ENCODE data around the gene PDE3A. TPM values are rescaled to one million over a fixed set of nuclear protein-coding genes. Genes with fewer than 3 reads are reported as not detected.
A peak's percentile ranks its signal among the peaks of the same experiment; 100 is the strongest.

PDE3A gene
- total RNA-seq, 6 experiments from 2014 or later: 0.79 to 2.4 (median 1.3) TPM

DNA sequence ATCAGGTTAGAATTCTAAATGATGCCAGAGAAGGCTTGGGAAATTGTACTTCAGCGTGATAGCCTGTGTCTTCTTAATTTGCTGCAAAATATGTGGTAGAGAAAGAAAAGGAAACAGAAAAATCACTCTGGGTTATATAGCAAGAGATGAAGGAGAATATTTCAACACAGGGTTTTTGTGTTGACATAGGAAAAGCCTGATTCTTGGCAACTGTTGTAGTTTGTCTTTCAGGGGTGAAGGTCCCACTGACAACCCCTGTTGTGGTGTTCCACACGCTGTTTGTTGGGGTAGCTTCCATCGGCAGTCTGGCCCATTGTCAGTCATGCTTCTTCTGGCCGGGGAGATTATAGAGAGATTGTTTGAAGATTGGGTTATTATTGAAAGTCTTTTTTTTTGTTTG is 313.0 kb downstream of the PDE3A start:
- Histone ChIP-seq H3K27ac (no peak overlapping the region), H3K27me3 (no peaks in the 10 kb centered on the region), H3K9me3 (no peaks in the 10 kb centered on the region), H3K4me3 (no peak overlapping the region), H3K36me3 (no peaks in the 10 kb centered on the region), H3K4me1 (peaks cover 0 to 13% (median 3%) of the 10 kb centered on the region in 4 donors)
- intact Hi-C loops (cut with DNase I): no loop called here
- WGBS (ENCODE audit: insufficient coverage, low coverage, low lambda C conversion rate, missing lambda C conversion rate): 41% methylated on average over 4 of the region's 4 CpGs
- no peak for TF ChIP-seq POLR2A (IDR thresholded peaks at IDR 0.05)
- TF ChIP-seq, protein P1, sequence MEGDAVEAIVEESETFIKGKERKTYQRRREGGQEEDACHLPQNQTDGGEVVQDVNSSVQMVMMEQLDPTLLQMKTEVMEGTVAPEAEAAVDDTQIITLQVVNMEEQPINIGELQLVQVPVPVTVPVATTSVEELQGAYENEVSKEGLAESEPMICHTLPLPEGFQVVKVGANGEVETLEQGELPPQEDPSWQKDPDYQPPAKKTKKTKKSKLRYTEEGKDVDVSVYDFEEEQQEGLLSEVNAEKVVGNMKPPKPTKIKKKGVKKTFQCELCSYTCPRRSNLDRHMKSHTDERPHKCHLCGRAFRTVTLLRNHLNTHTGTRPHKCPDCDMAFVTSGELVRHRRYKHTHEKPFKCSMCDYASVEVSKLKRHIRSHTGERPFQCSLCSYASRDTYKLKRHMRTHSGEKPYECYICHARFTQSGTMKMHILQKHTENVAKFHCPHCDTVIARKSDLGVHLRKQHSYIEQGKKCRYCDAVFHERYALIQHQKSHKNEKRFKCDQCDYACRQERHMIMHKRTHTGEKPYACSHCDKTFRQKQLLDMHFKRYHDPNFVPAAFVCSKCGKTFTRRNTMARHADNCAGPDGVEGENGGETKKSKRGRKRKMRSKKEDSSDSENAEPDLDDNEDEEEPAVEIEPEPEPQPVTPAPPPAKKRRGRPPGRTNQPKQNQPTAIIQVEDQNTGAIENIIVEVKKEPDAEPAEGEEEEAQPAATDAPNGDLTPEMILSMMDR (IDR thresholded peaks at IDR 0.05): no peak
- DNase-seq: no peak
- ATAC-seq: peak in 3 of 4 donors; percentile 44 to 72 (median 66)

DNA sequence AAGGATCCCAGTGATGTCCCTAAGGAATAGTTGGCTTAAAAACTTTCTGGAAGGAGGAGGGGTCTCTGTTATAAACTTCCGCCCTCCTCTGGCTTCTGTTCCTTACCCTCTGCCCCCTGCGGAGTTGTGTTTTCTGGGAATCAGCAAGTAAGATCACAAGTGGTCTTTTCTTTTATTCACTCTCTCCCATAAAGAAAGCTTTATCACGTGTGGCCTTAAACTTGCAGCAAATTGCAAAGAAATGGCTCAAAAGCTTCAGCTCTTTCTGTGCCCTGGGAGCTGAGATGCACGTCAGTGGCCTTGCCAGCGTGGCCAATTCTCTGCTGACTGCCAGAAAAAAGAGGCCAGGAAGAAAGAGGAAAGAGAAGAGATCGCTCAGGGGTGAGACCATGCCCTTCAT is 326.9 kb downstream of the PDE3A start, which contains the start of gene SLCO1C1:
Gene SLCO1C1 (plus strand): TSS at position 101 of the 400 bp plus-strand sequence. CDS start 4,245 bp downstream, outside the sequence.
- Histone ChIP-seq H3K27ac (no peak within 1 kb of the TSS), H3K9me3 (no peaks in the 10 kb centered on the region), H3K4me1 (peaks cover 0 to 14% (median 0%) of the 10 kb centered on the region in 4 donors), H3K36me3 (no peaks in the 10 kb centered on the region), H3K4me3 (no peak within 1 kb of the TSS), H3K27me3 (no peaks in the 10 kb centered on the region)
- no peak for TF ChIP-seq POLR2A (IDR thresholded peaks at IDR 0.05)
- TF ChIP-seq, protein P1 (IDR thresholded peaks at IDR 0.05): no peak
- ATAC-seq (no peak), DNase-seq (no peak)
- intact Hi-C loops (cut with DNase I): no loop called here
- WGBS (ENCODE audit: insufficient coverage, low coverage, low lambda C conversion rate, missing lambda C conversion rate): 56% methylated on average over 6 of the region's 6 CpGs

DNA sequence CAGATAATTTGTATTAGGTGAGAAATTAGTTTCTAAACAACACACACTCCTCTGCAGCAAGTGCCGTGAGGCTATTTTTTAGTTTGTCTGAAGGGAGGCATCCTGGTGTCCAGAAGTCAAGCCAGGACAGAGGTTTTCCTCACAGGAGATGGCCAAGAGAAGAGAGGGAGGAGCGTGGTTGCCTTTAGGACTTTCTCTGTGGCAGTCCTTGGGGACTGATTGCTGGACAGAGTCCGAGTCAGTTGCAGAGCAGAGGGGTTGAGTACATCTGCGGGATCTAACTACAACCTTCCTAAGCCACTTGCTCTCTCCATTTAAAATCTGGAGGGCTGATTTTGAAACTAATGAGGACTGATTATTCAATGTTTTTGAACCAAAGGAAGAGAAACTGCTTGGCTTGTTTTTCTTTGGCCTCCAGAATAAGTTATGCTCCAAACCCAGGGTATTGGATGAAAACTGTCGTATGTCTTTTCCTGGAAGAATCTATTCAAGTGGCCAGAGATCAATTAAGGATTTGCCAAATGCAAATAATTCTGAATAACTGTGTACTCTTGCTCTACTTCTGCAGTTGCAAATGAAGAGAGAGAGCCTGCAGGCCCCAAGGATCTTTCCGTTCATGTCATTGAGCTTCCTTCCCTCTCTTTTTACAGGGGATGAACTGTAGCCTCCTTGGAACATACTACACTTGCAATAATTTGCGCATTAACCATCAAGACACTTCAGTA is 328.0 kb downstream of the PDE3A start:
- H3K36me3 ChIP-seq: no peaks in the 10 kb centered on the region
- ATAC-seq (no peak), DNase-seq (no peak)
- intact Hi-C loops (cut with DNase I): no loop called here
- no peak overlapping the region for H3K4me3 ChIP-seq
- H3K27me3 ChIP-seq: no peaks in the 10 kb centered on the region
- no peaks in the 10 kb centered on the region for H3K9me3 ChIP-seq
- TF ChIP-seq, protein P1 (IDR thresholded peaks at IDR 0.05): no peak
- TF ChIP-seq POLR2A (IDR thresholded peaks at IDR 0.05): no peak
- no peak overlapping the region for H3K27ac ChIP-seq
- H3K4me1 ChIP-seq: peaks cover 0 to 14% (median 0%) of the 10 kb centered on the region in 4 donors
- WGBS (ENCODE audit: insufficient coverage, low coverage, low lambda C conversion rate, missing lambda C conversion rate): 78% methylated on average over 7 of the region's 7 CpGs

DNA sequence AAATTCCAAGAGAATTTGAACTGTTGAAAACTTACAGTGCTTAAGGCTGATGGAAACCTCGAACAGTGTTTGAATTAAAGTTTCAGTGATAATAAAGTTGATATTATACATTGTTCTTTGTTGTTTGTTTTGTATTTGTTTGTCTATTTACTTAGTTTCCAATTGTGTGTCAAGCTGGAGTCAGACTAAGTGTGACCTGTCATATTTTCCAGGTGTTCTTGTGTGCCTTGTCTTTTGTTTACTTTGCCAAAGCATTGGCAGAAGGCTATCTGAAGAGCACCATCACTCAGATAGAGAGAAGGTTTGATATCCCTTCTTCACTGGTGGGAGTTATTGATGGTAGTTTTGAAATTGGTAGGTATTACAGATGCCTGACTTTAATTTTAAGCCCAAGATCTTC is 332.8 kb downstream of the PDE3A start:
- TF ChIP-seq POLR2A (IDR thresholded peaks at IDR 0.05): no peak
- TF ChIP-seq, protein P1 (IDR thresholded peaks at IDR 0.05): no peak
- Histone ChIP-seq H3K4me3 (no peak overlapping the region), H3K4me1 (peaks cover 0 to 25% (median 0%) of the 10 kb centered on the region in 4 donors), H3K27ac (no peak overlapping the region), H3K27me3 (no peaks in the 10 kb centered on the region), H3K36me3 (no peaks in the 10 kb centered on the region), H3K9me3 (no peaks in the 10 kb centered on the region)
- peak in 3 of 4 donors; percentile 21 to 83 (median 50) for ATAC-seq
- WGBS (ENCODE audit: insufficient coverage, low coverage, low lambda C conversion rate, missing lambda C conversion rate): 21% methylated on average over 1 of the region's 1 CpG
- no peak for DNase-seq
- intact Hi-C loops (cut with DNase I): no loop called here
